ENCODE measurements around the gene SLC25A21. TPM values are rescaled to one million over a fixed set of nuclear protein-coding genes. Genes with fewer than 3 reads are reported as not detected.

The SLC25A21 gene
- total and polyA plus RNA-seq, 10 of the 15 experiments (the other 5 are each of a cell fraction or from before 2014, with no cell fraction given), result 0.06 to 0.72 (median 0.17) TPM; not detected in 3

DNA sequence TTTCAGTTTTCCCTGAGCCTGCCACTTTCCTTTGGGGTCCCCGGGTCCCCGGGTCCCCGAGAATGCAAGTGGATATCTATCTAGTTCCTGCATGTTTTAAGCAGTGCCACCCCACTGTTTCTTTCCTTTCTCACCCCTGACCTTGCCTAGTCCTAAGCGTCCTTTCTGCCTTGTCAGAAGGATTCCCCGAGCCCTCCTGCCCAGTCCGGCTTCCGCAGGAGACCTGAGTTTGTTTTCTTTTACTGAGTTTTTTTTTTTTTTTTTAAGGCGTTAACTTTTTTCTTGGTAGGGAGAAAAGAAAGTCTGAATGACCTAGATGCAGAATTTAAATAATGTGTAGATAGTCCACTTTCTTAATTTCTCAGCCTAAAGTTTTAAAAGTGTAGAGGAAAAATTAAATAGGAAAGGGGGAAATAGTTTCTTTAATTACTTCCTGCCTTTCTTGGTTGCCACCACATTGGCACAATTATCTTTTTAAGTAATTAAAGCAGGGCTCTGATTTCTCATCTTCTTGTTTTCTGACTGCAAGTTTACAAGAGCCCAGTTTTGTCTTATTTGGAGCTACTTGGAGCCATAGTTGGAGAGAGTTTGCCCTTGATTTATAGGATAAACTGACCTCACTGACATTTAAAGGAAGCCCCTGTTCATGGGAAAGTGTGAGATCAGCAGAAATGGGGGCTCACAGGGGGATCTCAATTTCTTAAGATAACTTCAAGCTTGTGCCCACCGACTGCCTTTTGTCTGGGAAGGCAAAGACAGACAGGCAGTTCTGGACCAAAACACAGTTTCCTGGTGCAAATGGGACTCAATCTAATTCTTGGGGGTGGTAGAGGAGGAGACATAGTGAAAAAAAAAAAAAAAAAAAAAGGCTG lies 507.8 kb downstream of the SLC25A21 start:
- BruUV-seq (replicated peaks), result no TSS peak
- H4K20me1 ChIP-seq (ENCODE audit: control insufficient read depth, insufficient read depth), result no peaks in the 10 kb centered on the region
- in situ Hi-C loops (cut with MboI) (no loop called here), intact Hi-C loops (cut with micrococcal nuclease; ENCODE audit: unreplicated experiment) (no loop called here)
- H3K36me3 ChIP-seq (ENCODE audit: control insufficient read depth in 2 of 2, insufficient read depth in 2 of 2, low read length in 1 of 2), result no peaks in the 10 kb centered on the region
- H3K4me2 ChIP-seq (ENCODE audit: control insufficient read depth, insufficient read depth), result no peak overlapping the region
- no peak overlapping the region for H3K9ac ChIP-seq (ENCODE audit: control insufficient read depth, insufficient read depth, low read length)
- 21% methylated on average over 9 of the region's 9 CpGs for WGBS (ENCODE audit: insufficient coverage, insufficient replicate concordance, low lambda C conversion rate, missing lambda C conversion rate)
- POLR2A ChIA-PET, result no interaction called here
- H3K4me3 ChIP-seq, result no peak overlapping the region
- no peak for DNase-seq (ENCODE audit: low read depth, low spot score)
- no peak for ATAC-seq
- no peaks in the 10 kb centered on the region for H3K79me2 ChIP-seq (ENCODE audit: control insufficient read depth, insufficient read depth, low read length)
- RAD21 ChIA-PET (ENCODE audit: unreplicated experiment), result no interaction called here
- CTCF ChIA-PET, result no interaction called here
- no peaks in the 10 kb centered on the region for H3K4me1 ChIP-seq (ENCODE audit: control insufficient read depth, insufficient read depth, low read length)
- SMC1A ChIA-PET (ENCODE audit: uncharacterized antibody, unreplicated experiment), result interaction anchor here (0.7 kb wide), 1 partner anchor 18 kb away, joined by 3 read pairs; no protein-coding TSS in a partner anchor
- FAIRE-seq, result no peak
- H3K9me3 ChIP-seq (replicated peaks; ENCODE audit: control insufficient read depth, insufficient read depth, low read length), result peaks cover 5% of the 10 kb centered on the region; the same call in 1 of the 3 replicates
- peaks cover 3 to 12% of the 10 kb centered on the region in 2 experiments; a peak in 3 of 4 replicates for H3K27me3 ChIP-seq (replicated peaks in 1 of 2; ENCODE audit: control insufficient read depth in 2 of 2, insufficient read depth in 2 of 2, low read length in 1 of 2)
- no peak overlapping the region for H2AFZ ChIP-seq (ENCODE audit: control insufficient read depth, low read depth, low read length)
- TF ChIP-seq CHD4 (IDR thresholded peaks at IDR 0.05) (no peak), HDAC2 (IDR thresholded peaks at IDR 0.05) (no peak), SIN3A (IDR thresholded peaks at IDR 0.05; ENCODE audit: low read depth, low read length) (no peak), ZNF384 (IDR thresholded peaks at IDR 0.05; ENCODE audit: borderline replicate concordance, low read depth, low read length) (no peak), EGR1 (IDR thresholded peaks at IDR 0.05; ENCODE audit: borderline replicate concordance in 1 of 2, low read depth in 2 of 2, low read length in 2 of 2) (no peak), SP1 (IDR thresholded peaks at IDR 0.05; ENCODE audit: low read depth, low read length) (no peak), BCL3 (IDR thresholded peaks at IDR 0.05; ENCODE audit: borderline replicate concordance, insufficient read depth, low read depth, low read length, poor library complexity, severe bottlenecking) (no peak), NBN (IDR thresholded peaks at IDR 0.05) (no peak), KAT2A (conservative IDR thresholded peaks at IDR 0.05; ENCODE audit: control insufficient read depth, low read depth, low read length) (no peak), SKIL (IDR thresholded peaks at IDR 0.05; ENCODE audit: low read depth, poor library complexity, severe bottlenecking) (no peak)
- TF ChIP-seq, protein P1, sequence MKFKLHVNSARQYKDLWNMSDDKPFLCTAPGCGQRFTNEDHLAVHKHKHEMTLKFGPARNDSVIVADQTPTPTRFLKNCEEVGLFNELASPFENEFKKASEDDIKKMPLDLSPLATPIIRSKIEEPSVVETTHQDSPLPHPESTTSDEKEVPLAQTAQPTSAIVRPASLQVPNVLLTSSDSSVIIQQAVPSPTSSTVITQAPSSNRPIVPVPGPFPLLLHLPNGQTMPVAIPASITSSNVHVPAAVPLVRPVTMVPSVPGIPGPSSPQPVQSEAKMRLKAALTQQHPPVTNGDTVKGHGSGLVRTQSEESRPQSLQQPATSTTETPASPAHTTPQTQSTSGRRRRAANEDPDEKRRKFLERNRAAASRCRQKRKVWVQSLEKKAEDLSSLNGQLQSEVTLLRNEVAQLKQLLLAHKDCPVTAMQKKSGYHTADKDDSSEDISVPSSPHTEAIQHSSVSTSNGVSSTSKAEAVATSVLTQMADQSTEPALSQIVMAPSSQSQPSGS (IDR thresholded peaks at IDR 0.05; ENCODE audit: low read length), result no peak
- H3K27ac ChIP-seq (ENCODE audit: control insufficient read depth, insufficient read depth), result no peak overlapping the region

All from GM12878 (cell line).